ENCODE data around the gene AUNIP. TPM values are rescaled to one million over a fixed set of nuclear protein-coding genes. Genes with fewer than 3 reads are reported as not detected.

AUNIP gene
- polyA plus RNA-seq, 2 of the 4 experiments (the other 2 are of a cell fraction) = 6.5 to 8.4 TPM

- TF ChIP-seq HOXA7 (CRISPR knock-in tag; IDR thresholded peaks at IDR 0.05) (no peak), TFCP2L1 (CRISPR knock-in tag; IDR thresholded peaks at IDR 0.05) (no peak)
Measured at GRCh38 chr1:25834894-25835293, 24.4 kb downstream of the AUNIP start (continued).

GRCh38 chr1:25833158-25833557, 26.1 kb downstream of the AUNIP start:
- ATAC-seq = no peak
- Histone ChIP-seq H3K4me1 (no peaks in the 10 kb centered on the region), H3K4me2 (no peak overlapping the region), H3K4me3 (no peak overlapping the region), H3K9me3 (no peaks in the 10 kb centered on the region), H3K27ac (no peak overlapping the region)
- FAIRE-seq = no peak
- POLR2A ChIA-PET = no interaction called here
- CTCF ChIA-PET = interaction anchor here (1.8 kb wide), 1 partner anchor 16 kb away, joined by 4 read pairs; no protein-coding TSS in a partner anchor
- TF ChIP-seq NR3C1 (IDR thresholded peaks at IDR 0.05) (no peak), FOXS1 (CRISPR knock-in tag; IDR thresholded peaks at IDR 0.05) (no peak), RNF2 (IDR thresholded peaks at IDR 0.05; ENCODE audit: borderline replicate concordance, low read depth) (no peak), ESRRA (IDR thresholded peaks at IDR 0.05; ENCODE audit: borderline replicate concordance, low read length) (no peak), SMC3 (IDR thresholded peaks at IDR 0.05) (no peak), FOSB (CRISPR knock-in tag; IDR thresholded peaks at IDR 0.05) (no peak)
- WGBS (ENCODE audit: missing lambda C conversion rate) = 97% methylated on average over 5 of the region's 5 CpGs
- no peak for DNase-seq (ENCODE audit: low read depth in 1 of 2, low spot score in 1 of 2)

- WGBS (ENCODE audit: missing lambda C conversion rate) = 90% methylated on average over 6 of the region's 6 CpGs
- ChIA-PET CTCF (interaction anchor here (1.4 to 1.8 kb wide), 2 partner anchors 16 to 63 kb away, joined by 3 to 4 read pairs; no protein-coding TSS in a partner anchor), POLR2A (no interaction called here)
- H3K4me3 ChIP-seq = no peak overlapping the region
- FAIRE-seq = no peak
- H3K9me3 ChIP-seq = no peaks in the 10 kb centered on the region
- ATAC-seq = no peak
- no peak overlapping the region for H3K27ac ChIP-seq
- no peaks in the 10 kb centered on the region for H3K4me1 ChIP-seq
- no peak for DNase-seq (ENCODE audit: low read depth in 1 of 2, low spot score in 1 of 2)
- no peak for TF ChIP-seq RAD21 (conservative IDR thresholded peaks at IDR 0.05 in 1 of 2, IDR thresholded peaks at IDR 0.05 in 1 of 2)
- TF ChIP-seq MAFK (IDR thresholded peaks at IDR 0.05; ENCODE audit: partially characterized antibody) = no peak
- no peak for TF ChIP-seq NPAS2 (CRISPR knock-in tag; IDR thresholded peaks at IDR 0.05; ENCODE audit: borderline replicate concordance)
- no peak for TF ChIP-seq CBX8 (IDR thresholded peaks at IDR 0.05)
- TF ChIP-seq CHD2 (IDR thresholded peaks at IDR 0.05; ENCODE audit: low read length, partially characterized antibody) = no peak
- no peak for TF ChIP-seq TFCP2L1 (CRISPR knock-in tag; IDR thresholded peaks at IDR 0.05)
- TF ChIP-seq ELK1 (IDR thresholded peaks at IDR 0.05; ENCODE audit: low read depth, low read length) = no peak
- no peak for TF ChIP-seq JUNB (IDR thresholded peaks at IDR 0.05)
- no peak for TF ChIP-seq ZC3H11A (IDR thresholded peaks at IDR 0.05)
- no peak for TF ChIP-seq ZNF302 (CRISPR knock-in tag; IDR thresholded peaks at IDR 0.05)
- no peak for TF ChIP-seq SREBF2 (IDR thresholded peaks at IDR 0.05)
- no peak for TF ChIP-seq KDM5A (IDR thresholded peaks at IDR 0.05)
- no peak for TF ChIP-seq HDAC2 (IDR thresholded peaks at IDR 0.05)
- TF ChIP-seq KDM1A (IDR thresholded peaks at IDR 0.05; ENCODE audit: low read depth) = no peak
- no peak for TF ChIP-seq HOXB13 (CRISPR knock-in tag; IDR thresholded peaks at IDR 0.05; ENCODE audit: low read depth)
- TF ChIP-seq MAZ (IDR thresholded peaks at IDR 0.05; ENCODE audit: borderline replicate concordance, low read depth, low read length) = no peak
- no peak for TF ChIP-seq USF2 (IDR thresholded peaks at IDR 0.05)
- TF ChIP-seq ATOH8 (CRISPR knock-in tag; IDR thresholded peaks at IDR 0.05; ENCODE audit: low read depth) = no peak
- TF ChIP-seq RFX5 (IDR thresholded peaks at IDR 0.05) = no peak
- TF ChIP-seq MYC (IDR thresholded peaks at IDR 0.05; ENCODE audit: borderline replicate concordance, low read length) = no peak
- no peak overlapping the region for H3K4me2 ChIP-seq
Measured at GRCh38 chr1:25832336-25833037, 26.8 kb downstream of the AUNIP start.

Measured in A549 (cell line).